Testis (tissue), 3 donors: ENCODE measurements around the gene PPP3R1. TPM values are rescaled to one million over a fixed set of nuclear protein-coding genes. Genes with fewer than 3 reads are reported as not detected.

Source experiments
- DNase-seq: peaks from one replicate; pipeline ENCODE4 v3.0.0-alpha.2; 2019
- H3K27ac ChIP-seq, 2 donors: fragments of 200-600 bp; sonication (generic); one replicate each; pipeline ENCODE4 v1.5.1; 2019
- H3K27me3 ChIP-seq: fragments of 200-600 bp; sonication (generic); one replicate; pipeline ENCODE4 v1.5.1; 2019
- H3K36me3 ChIP-seq: fragments of 200-600 bp; sonication (generic); one replicate; pipeline ENCODE4 v1.5.1; 2017; ENCODE audit warnings: low read depth; ENCODE audit errors: missing control alignments
- H3K4me1 ChIP-seq: fragments of 200-600 bp; sonication (generic); one replicate; pipeline ENCODE4 v1.5.1; 2019
- H3K4me3 ChIP-seq, 2 donors: fragments of 200-600 bp; sonication (generic); one replicate each; pipeline ENCODE4 v1.5.1; 2017 to 2019
- H3K9me3 ChIP-seq: fragments of 200-600 bp; sonication (generic); one replicate; pipeline ENCODE4 v1.5.1; 2017
- POLR2A ChIP-seq: fragments of 450-650 bp; IDR thresholded peaks from one replicate; pipeline ENCODE4 v1.6.1; 2017; ENCODE audit warnings: antibody characterized with exemption, mild to moderate bottlenecking, moderate library complexity
- WGBS, 2 donors: methylation state at CpG; one replicate each; pipeline ENCODE4 v1.1.5; 2018; 5-methylcytosine and 5-hydroxymethylcytosine counted together
- intact Hi-C: fragments of 100-400 bp; cut with DNase I; formaldehyde crosslinking; loops from one replicate; pipeline ENCODE4 v1.15.1; 2023; ENCODE audit warnings: low total_unique reads
- polyA plus RNA-seq: library from polyadenylated mRNA; stranded (reverse); fragments of 350-450 nt; fragmentation: Illumina TruSeq; extraction: RNeasy Lipid Tissue Mini Kit (QIAGEN cat#74804); gene quantifications from one replicate; pipeline ENCODE4 v1.2.3, GENCODE V29; 2014; ENCODE audit warnings: low read depth, low replicate concordance; ENCODE audit not compliant: insufficient read depth
- total RNA-seq, 2 donors: library from RNA; depleted of rRNA; stranded (reverse); fragments of >200 nt; gene quantifications; one replicate each; pipeline ENCODE4 v1.2.3, GENCODE V29; 2016
- TF ChIP-seq, protein P1 (sequence below), 3 experiments: fragments of 450-650 bp in 2 of 3; fragments of 200-600 bp in 1 of 3; sonication (generic) in 1 of 3; IDR thresholded peaks; one replicate each; pipeline ENCODE4 v1.5.1; 2016 to 2019; ENCODE audit warnings: antibody characterized with exemption in 3 of 3, mild to moderate bottlenecking in 2 of 3, moderate library complexity in 1 of 3

Gene PPP3R1
- total and polyA plus RNA-seq, 3 donors from 2014 or later, result 35.7 to 45.0 (median 37.0) TPM

GRCh38 chr2:68238955-68239822, 13.1 kb downstream of the PPP3R1 start:
- H3K4me1 ChIP-seq, result peaks cover 5% of the 10 kb centered on the region
- TF ChIP-seq, protein P1, sequence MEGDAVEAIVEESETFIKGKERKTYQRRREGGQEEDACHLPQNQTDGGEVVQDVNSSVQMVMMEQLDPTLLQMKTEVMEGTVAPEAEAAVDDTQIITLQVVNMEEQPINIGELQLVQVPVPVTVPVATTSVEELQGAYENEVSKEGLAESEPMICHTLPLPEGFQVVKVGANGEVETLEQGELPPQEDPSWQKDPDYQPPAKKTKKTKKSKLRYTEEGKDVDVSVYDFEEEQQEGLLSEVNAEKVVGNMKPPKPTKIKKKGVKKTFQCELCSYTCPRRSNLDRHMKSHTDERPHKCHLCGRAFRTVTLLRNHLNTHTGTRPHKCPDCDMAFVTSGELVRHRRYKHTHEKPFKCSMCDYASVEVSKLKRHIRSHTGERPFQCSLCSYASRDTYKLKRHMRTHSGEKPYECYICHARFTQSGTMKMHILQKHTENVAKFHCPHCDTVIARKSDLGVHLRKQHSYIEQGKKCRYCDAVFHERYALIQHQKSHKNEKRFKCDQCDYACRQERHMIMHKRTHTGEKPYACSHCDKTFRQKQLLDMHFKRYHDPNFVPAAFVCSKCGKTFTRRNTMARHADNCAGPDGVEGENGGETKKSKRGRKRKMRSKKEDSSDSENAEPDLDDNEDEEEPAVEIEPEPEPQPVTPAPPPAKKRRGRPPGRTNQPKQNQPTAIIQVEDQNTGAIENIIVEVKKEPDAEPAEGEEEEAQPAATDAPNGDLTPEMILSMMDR (IDR thresholded peaks at IDR 0.05), result no peak
- no peak for TF ChIP-seq POLR2A
- no peaks in the 10 kb centered on the region for H3K27me3 ChIP-seq
- H3K36me3 ChIP-seq, result no peaks in the 10 kb centered on the region
- no peak overlapping the region for H3K27ac ChIP-seq
- DNase-seq, result no peak
- intact Hi-C loops, result no loop called here
- H3K9me3 ChIP-seq, result no peaks in the 10 kb centered on the region
- H3K4me3 ChIP-seq, result no peak overlapping the region
- WGBS, 2 donors, result 66 to 77% methylated on average over 6 of the region's 6 CpGs

DNA sequence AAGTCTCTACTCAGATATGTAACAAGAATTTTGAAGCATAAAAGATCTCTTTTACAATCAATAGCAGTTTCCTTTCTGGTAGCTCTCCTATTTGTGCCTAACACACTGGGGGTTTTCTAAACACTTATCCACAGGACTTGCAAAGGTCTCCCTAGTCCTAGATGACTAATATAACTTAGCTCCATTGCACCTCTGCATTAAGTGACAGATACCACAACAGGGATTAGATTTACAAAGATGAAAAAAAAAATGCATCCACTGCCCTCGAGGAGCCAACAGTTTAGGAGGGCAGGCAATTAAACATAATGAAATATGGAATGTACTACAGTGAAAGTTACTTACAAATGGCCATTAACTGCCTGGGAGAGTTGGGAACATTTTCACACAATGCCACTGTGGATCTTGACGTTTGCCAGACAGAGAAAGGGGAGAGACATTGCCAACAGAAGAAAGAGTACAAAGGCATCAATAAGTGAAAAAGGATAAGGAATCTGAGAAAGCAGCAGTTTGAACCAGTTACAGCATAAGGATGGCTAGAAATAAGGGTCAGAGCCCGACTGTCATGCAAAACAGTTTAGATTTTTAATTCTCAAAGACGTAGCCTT, 14.3 kb downstream of the PPP3R1 start:
- Histone ChIP-seq H3K4me1 (peaks cover 5% of the 10 kb centered on the region), H3K36me3 (no peaks in the 10 kb centered on the region), H3K27me3 (no peaks in the 10 kb centered on the region), H3K27ac (no peak overlapping the region), H3K9me3 (no peaks in the 10 kb centered on the region), H3K4me3 (no peak overlapping the region)
- no peak for DNase-seq
- intact Hi-C loops, result no loop called here
- WGBS, 2 donors, result 46 to 52% methylated on average over 4 of the region's 4 CpGs
- TF ChIP-seq POLR2A, result no peak
- TF ChIP-seq, protein P1 (IDR thresholded peaks at IDR 0.05), result no peak

DNA sequence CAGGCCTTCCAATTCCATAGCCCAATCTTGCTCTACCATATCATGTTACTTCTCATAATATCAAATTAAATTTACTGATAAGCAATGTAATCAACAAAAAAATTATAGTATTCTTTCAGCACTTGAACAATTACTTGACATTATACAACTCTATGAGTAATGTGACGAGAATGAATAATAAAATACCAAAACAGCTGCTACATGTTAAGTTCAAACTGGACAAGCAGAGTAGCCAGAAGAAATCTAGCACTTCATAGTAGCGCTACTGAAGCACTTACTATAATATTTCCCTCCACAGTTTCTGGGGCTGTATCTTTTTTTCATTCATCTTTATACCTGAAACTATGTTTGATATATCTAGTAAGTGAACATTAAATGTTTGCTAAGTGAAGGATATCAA, 14.9 kb downstream of the PPP3R1 start:
- no peak for DNase-seq
- intact Hi-C loops, result no loop called here
- Histone ChIP-seq H3K4me3 (no peak overlapping the region), H3K4me1 (peaks cover 5% of the 10 kb centered on the region), H3K27ac (no peak overlapping the region), H3K36me3 (no peaks in the 10 kb centered on the region), H3K9me3 (no peaks in the 10 kb centered on the region), H3K27me3 (no peaks in the 10 kb centered on the region)
- WGBS, 2 donors, result 77 to 80% methylated on average over 2 of the region's 2 CpGs
- no peak for TF ChIP-seq POLR2A
- TF ChIP-seq, protein P1 (IDR thresholded peaks at IDR 0.05), result no peak

DNA sequence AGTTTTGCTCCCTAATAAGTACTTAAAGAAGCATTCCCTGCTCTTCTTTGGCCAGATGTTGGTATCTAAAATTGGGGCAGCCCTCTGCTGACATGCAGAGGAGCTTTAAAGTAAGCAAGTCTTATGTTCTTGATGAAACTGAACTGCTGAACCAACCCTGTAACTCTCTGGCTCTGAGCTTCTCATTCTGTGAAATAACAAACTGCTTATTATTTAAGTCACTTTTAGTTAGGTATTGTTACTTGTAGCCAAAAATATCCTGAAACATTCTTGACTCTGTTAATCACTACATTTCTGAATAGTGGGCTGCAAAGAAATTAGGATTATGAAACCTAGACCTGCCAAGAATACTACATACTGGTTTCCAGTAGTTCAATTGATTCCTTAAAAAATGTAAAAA, 15.5 kb downstream of the PPP3R1 start:
- Histone ChIP-seq H3K27ac (no peak overlapping the region), H3K27me3 (no peaks in the 10 kb centered on the region), H3K36me3 (no peaks in the 10 kb centered on the region), H3K4me3 (no peak overlapping the region), H3K9me3 (no peaks in the 10 kb centered on the region), H3K4me1 (peaks cover 5% of the 10 kb centered on the region)
- intact Hi-C loops, result no loop called here
- DNase-seq, result no peak
- TF ChIP-seq, protein P1 (IDR thresholded peaks at IDR 0.05), result no peak
- no peak for TF ChIP-seq POLR2A
